HS-5 (cell line): ENCODE measurements around the gene FOS.

Experiments
- DNase-seq: peaks from one replicate; pipeline ENCODE4 v3.0.0-alpha.2; 2012; ENCODE audit warnings: low read depth

The FOS gene

DNA sequence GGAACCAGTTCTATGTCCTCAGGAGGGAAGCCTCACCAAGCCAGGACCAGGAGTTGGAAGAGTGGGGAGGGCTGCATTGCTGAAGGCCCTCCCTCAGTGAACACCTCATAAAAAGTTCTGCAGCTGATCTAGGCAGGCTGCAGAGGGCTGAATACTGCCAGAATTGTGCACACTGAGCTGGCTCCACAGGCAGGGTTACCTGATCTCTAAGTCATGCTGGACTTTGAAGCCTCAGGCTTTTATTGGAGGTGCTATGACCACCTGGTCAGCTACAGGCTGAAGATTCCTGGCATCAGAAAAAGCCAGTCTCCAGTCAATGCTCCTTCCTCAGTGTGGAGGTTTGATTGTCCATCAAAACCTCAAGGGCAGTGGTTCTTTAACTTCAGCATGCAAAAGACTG lies 39.7 kb downstream of the FOS start:
- no peak for DNase-seq

DNA sequence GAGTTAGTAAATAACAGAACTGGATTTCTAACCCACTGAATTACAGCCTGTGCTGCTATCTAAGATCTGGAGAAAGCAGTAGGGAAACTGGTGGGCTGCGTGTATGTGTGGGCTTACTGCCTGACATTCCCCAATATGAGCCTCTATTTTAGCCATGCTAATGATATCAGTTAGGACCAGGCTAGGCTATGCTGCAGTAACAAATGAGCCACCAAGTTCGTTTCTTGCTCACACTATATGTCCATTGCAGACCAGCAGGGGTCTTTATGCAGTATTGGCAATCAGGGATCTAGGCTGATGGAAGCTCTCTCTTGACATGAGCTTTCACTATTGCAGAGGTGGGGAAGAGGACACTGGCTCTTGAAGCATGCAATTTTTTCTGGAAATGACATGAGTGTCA lies 40.4 kb downstream of the FOS start:
- DNase-seq: no peak

DNA sequence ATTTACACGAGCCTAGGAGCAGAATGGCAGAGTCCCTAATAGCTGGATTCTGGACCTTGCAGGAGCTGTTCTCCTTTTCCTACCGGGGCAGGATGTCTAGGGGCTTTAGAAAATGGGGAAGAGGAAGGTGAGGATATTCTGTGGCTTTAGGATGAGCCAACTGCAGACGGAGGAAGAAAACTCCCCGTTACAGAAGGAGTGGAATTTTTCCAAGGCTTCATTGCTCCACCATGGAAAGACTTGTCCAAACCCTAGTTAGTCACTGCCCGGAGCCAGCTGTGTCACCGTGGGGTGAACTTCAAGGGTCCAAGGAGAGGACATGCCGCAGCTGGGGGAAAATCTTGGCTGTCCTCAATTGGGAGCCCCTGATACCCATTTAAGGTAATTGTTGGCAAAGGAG lies 41.6 kb downstream of the FOS start:
- no peak for DNase-seq

DNA sequence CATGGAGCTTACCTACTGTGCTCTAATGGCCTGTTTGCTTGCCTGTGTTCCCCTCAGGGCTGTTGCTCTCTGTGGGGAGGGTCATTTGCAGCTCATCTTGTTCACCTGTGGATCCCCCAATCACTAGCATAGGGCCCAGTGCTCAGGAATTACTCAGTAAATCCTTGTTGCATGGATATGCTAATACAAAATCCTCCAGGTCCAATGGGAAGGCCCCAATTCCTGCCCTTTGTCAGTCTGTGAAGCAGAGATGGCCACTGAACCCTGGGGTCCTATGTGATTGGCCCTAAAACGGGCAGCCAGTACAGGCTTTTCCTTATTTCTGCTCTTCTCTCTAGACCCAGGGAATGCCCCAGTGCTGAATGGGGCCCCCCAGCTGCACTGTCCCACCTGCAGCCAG lies 44.1 kb downstream of the FOS start:
- no peak for DNase-seq

DNA sequence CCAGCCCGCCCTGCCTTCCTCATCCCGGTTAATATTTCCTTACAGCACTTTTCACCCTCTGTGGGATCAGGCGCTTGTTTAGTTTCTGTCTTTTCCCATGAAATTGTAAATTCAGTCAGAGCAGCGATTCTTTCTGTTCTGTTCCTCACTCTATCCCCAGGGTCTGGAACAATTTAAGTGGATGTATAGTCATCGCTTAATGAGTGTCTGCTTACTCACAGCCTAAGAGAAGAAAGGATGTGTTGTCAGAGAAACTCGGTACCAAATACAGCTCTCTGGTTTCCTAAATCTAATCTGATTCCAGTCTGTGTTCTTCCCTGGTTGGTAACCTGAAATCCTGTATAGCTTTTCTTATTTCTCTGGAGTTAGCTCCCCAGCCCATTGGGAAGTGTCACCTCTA lies 44.9 kb downstream of the FOS start:
- DNase-seq: peak; percentile 25

DNA sequence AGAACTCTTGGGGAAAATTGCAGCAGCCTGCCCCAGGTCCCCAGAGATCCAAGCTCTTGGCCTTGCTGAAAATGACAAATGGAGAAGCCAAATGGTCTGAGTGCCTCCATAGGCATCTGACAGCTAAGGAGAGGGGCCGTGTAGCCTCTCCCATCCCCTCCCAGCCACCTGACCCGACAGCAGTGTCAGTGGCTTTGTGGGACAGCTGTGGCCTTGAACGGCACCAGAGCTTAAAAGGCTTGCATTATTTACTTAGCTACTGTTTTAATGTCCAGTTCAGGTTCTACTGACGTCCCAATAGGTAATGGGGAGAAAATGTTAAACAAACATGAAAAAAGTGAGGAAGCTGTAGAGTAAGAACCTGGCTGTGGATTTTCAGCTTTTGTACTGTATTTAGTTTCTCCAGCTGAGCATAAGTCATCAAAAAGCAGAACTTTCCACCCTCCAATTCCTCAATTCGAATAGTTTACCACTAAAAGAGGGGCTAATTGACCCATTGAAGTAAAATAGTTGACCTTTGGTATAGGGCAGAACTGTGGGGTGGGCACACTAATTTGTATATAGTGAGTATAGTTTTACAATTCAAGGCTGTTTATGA lies 50.0 kb downstream of the FOS start:
- no peak for DNase-seq

DNA sequence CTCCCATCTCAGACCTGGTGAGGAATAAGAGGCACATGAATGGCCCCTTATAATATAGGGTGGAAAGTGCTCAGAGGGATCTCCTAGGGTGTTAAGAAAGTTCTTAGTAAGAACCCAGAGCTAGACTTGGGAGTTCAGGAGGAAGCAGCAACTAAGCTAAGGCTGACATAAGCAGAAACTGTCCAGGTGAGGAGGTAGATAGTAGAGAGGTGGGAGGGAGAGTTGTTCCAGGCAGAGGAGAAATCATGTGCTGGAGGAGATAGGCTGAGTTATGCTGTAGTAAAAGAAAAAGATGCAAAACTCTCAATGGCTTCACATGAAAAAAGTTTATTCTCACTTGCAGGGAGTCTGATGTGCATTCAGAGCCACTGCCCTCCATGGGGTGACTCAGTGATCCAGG lies 50.7 kb downstream of the FOS start:
- no peak for DNase-seq

DNA sequence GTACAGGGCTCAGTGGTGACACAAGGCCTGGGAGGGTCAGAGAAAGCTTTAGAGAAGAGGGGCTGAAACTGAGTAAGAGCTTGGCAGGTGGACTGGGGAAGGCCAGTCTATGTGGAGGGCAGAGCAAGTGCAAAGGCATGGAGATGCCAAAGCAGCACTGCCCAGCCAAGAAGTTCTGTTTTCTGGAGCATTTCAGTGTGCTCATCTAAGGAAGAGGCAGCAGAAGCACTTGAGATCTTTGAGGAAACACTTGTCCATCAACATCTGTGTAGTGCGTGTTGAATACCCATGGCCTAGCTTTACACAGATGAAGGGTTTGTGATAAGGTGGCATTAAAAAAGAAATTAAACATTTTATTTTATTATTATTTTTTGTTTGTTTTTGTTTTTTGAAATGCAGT lies 52.8 kb downstream of the FOS start:
- DNase-seq: no peak
